Dedifferentiated amniotic fluid mesenchymal stem cell (primary cell): ENCODE measurements around the gene TNS3.
"Not testable (repeated sequence)": the region's sequence is repeated elsewhere in the genome, so short reads cannot be mapped to it uniquely, and the experiment has no call there.

Experiments
- DNase-seq: peaks from one replicate; pipeline ENCODE4 v3.0.0-alpha.2; 2016; ENCODE audit errors: extremely low spot score

Gene TNS3

DNA sequence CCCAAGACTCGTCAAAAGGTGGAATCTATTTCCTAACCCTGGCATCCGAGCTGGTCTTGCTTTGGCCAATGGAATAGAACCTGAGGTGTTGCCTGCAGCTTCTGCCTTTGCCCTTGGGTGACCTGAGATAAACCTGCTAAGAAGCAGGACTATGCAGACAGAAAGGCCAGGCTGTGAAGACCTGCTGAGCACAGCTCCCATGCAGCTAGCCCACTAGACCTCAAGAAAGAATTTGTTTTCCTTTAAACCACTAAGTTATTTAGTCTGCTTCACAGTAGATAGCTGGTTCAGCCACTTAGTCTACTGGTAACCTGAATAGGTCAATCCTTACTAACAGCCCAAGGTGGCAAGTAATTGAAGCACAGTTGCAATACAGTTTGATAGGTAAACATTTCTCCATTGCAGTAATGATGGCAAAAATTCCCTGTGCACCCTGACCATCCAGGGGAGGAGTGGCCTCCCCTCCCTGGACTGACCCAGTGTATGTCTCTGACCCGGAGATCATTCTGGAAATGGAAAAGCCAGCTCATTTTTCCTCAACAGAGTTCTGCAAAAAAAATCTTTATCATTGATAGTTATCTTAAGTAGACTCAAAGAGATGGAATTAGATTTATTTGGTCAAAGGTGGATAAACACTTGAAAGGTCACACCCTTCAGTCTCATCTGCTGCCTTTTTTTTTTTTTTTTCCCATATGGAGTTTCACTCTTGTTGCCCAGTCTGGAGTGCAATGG lies 20.0 kb downstream of the TNS3 start:
- DNase-seq = no peak

- no peak for DNase-seq
These were observed 22.3 kb downstream of the TNS3 start for GRCh38 chr7:47559306-47560220.

GRCh38 chr7:47557694-47558670 lies 23.9 kb downstream of the TNS3 start:
- no peak for DNase-seq

DNA sequence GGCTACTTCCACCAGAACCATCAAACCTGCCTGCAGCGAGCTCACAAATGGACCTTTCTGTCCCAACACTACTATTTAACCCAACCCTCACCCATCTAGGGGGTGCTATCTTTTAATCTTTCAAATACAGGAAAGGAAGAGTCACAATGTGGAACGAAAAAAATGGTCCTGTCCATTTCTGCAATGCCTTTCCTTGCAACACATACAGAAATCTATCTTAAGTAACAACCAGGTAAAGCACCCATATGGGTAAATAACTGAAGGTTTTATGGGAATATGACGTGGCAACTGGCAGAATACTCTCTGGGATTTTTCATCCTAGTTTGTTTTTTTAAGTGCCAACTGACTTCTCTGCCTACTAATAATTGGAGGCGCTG lies 24.6 kb downstream of the TNS3 start:
- DNase-seq = no peak

DNA sequence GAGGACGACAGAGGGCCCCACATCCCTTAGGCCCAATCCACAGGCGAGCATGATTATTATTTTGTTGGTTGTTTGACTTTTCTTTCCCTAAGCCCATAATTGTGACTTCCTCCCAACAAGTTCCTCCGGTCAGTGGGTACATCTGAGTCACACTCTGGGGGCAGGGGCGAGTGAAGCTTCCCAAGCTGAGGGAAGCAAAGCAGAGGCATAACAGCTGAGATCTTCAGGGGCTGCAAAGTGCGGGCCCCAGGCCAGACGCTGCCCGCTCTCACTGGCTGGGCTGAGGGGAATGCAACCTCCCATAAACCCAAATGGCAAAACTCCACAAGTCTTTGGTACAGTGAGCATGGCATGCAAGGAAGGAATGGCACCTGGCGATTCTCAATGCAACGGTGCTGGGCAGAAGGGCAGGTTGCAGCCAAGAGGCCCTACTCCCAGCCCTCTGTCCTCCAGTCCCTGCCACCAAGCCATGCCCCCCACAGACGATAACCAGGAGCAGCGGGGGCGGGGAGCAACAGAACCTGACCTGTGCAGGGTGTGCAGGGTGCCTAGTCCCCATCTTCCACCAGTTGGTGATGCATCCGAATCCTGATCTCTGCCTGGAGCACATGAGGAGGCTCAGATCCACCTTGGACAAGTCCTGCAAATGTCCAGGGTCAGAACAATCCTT lies 25.3 kb downstream of the TNS3 start:
- DNase-seq = no peak

DNA sequence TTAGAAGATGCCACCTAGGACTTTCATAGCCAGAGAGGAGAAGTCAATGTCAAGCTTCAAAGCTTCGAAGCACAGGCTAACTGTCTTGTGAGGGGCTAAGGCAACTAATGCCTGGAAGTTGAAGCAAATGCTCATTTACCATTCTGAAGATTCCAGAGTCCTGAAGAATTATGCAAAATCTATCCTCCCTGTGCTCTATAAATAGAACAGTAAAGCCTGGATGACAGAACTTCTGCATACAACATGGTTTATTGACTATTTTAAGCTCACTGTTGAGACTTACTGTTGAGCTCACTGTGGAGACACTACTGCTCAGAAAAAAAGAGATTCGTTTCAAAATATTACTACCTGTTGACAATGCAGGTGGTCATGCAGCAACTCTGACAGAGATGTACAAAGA lies 28.6 kb downstream of the TNS3 start:
- DNase-seq = no peak

GRCh38 chr7:47552621-47553020 lies 29.3 kb downstream of the TNS3 start:
- DNase-seq = no peak

DNA sequence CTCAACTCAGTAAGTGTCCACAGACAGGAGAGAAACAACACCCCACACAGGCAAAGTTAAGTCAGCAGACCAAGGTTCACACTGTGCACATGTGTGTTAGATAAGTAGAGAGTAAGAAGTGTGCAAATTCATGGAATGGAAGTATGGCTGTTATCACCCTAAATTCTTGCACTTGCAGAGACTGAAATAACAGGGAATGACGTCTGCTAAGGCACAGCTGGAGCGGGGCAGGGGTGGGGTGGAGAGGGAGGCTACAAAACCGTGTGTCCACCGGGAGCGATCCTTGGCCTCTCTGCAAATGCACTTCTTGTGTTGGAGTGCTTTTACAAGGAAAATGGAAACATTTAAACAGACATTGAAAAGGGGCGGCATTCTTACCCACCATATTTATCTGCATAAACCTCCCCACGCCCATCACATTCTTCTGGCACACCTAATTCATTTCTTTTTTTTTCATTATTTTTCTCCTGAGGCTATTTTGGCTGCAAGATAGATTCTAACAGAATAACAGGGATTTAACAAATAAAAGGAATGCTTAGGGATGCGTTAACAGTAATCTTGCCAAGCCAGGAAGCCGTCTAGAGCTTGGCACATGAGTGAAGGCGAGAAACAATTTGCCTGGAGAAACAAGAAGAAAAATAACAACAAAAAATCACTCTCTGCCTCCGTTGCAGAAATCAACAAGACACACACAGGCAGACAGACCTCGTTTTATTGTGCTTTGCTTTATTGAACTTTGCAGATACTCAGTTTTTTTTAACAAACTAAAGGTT lies 30.1 kb downstream of the TNS3 start:
- DNase-seq = no peak

DNA sequence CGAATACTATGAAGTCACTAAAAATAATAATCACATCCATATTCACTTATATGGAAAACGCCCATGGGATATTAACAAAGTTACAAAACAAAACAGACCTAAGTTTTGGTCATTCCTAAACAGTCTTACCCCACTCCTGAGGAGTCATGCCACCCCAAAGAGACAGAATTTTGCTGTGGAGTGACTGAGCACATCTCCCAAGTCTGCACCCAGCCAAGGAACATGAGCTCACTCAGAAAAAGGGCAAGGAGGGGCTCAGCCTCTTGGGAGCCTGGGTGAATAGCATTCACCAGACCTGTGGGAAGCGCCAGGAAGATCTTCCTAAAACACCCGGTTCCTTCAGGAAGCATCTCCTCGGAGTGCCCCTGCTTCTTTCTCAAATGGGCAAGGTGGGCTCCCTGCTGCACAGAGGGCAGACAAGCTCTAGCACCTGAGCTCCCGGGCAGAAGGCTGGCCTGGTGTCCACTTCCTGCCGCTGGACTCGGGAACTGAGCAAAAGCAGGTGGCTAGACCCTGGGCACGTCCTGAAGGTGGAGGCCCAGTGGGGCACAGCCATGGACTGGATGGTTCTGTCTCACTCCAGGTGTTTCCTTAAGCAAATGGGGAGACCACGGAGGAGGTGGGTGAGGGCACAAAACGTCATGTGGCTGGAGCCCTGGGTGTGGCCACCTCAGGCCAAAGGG lies 31.0 kb downstream of the TNS3 start:
- no peak for DNase-seq

DNA sequence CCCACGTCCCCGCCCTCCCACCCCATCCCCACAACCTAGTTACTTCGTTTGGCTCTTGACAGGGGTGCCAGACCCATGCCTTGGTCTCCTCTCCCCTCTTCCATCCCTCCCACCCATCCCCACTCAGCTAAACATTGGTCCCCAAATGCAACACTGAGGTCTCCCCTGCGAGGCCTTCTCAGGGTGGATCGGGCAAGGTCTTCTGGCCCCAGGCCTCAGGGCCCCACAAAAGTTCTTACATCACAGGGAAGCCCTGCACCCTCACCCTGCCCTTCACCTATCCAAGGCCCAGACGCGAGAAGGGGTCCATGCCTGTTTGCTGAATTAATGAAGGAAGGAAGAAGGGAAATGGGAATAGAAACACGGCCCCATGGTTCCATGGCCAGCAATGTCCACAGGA lies 32.0 kb downstream of the TNS3 start:
- DNase-seq = no peak

GRCh38 chr7:47549397-47549796 lies 32.5 kb downstream of the TNS3 start:
- no peak for DNase-seq

GRCh38 chr7:47548546-47548945 lies 33.4 kb downstream of the TNS3 start:
- DNase-seq = no peak

DNA sequence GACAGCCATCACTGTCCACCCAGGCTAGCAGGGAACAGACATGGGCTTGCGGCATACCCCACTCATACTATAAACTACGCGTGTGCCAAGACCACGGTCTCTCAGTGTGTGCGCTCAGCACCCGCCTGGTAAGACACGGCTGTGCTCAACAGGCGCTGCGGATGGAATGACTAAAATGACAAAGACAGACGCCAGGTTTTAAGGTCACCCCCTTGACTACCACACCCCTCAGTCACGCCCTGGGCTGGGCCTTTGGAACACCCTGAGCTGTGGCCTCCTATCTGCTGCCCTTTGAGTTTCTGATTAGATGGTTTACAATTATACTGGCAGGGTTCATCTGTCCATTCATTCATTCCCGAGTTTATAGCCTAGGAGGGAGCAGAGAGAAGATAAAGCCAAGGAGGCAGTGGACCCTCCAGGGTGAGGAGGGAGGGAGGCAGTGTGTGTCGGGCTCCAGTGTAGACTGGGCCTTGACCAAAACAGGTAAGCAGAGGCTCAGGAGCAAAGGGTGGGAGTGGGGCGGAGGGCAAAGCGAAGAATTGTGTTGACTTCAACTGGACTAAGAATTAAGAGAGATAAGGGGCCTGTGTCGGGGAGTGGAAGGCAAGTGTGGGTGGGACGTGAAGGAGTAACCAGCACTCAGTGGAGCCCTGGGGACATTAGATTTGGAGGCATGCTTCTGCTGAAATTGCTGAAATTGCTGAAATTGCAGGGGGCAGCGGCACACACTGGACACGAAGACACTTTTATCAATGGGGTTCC lies 35.0 kb downstream of the TNS3 start:
- no peak for DNase-seq

DNA sequence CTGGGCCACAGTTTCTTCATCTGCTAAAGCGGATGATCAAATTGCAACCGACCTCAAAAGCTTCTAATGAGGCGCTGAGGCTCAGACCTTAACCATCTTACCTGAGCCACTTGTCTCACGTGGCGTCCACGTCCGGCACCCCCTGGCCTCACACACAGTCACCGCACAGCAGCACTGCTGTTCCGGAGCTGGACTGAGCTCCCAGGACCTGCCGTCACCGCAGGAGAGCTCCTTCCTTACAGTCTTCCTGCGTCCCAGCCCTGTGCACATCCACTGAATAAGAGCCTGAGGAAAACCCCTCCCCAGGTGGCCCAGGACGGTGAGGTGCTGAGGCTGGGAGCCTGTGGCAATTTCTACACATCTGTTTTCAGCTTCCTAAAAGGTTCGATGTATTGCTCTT lies 35.7 kb downstream of the TNS3 start:
- no peak for DNase-seq

DNA sequence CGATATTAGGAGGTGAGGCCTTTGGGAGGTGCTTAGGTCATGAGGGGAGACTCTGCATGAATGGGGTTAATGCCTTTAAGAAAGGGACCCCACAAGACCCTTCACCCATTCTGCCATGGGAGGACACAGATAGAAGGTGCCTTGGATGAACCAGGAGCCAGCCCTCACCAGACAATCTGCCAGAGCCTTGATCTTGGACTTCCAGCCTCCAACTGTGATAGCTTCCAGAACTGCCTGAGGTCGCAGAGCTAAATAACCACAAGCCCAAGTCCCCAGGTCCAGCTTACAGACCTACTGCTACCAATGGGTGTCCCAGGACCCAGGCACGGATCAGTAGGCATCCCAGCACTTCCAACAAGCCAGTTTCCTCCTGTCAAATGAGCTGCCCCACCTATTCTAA lies 37.5 kb downstream of the TNS3 start:
- DNase-seq = no peak

DNA sequence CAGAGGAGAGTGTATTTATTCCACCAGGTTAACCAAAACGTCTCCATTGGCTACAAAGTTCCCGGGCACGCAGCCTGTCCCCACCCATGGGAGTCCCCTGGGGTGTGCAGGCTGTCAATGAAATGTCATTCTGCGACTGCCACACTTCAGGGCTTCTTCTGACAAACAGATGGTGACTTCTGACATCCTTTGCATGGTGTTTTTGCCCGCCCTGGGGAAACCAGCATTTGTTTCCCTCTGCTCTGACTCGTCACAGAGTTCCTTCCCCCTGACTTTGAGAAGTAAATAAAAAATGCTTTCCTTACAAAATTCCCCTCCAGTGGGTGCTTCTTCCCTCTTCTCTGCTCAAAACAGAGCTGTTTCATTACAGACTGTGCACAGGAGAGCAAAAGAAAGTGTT lies 38.2 kb downstream of the TNS3 start:
- no peak for DNase-seq

DNA sequence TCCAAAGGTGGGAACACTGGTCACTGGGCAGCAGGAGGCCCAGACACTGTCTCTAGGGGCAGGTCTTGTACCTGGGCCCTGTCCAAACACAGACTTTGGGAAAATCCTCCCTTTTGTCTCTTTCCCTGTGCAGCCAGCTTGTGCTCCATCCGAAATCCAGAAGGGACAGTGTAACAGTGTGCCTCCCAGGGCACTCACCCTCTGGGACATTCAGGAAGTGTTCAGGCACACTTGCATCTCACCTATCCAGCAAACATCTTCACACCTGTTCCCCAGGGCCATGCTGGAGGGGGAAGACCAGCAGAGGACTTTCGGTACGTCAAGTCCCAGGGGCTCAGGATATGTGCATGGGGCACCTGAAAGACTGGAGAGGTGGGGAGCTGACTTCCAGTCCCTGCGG lies 38.9 kb downstream of the TNS3 start:
- DNase-seq = no peak

DNA sequence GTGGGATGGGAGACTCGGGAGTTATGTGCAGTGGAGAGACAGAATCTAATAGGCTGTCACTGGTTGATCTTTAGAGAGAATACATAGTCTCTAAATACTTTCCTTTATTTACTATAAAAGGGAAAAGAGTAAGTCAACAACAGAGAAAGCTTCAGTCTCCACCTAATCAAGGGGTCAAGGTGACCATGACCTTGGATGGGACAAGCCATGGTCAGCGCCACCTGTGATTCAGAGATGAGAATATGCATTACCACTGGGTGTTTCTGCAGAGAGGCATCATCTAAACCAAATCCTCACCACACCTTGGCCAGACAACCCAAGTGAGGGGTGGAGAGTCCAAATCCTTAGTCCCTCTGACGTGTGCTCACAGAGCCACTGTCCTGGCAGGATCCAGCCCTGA lies 39.9 kb downstream of the TNS3 start:
- no peak for DNase-seq

DNA sequence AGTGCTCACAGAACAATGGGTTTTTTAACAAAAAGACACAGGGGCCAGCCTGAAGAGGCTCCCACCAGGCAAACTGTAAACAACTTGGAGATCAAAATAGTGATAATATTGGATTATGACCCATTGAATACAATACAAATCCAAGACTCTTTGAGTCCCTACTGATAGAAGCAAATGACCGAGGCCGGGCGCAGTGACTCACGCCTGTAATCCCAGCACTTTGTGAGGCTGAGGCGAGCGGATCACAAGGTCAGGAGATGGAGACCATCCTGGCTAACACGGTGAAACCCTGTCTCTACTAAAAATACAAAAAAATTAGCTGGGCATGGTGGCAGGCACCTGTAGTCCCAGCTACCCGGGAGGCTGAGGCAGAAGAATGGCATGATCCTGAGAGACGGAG lies 40.4 kb downstream of the TNS3 start:
- DNase-seq = not testable (repeated sequence)
